HCT116 (cell line): Measurements from ENCODE around the gene DUSP28. TPM values are rescaled to one million over a fixed set of nuclear protein-coding genes. Genes with fewer than 3 reads are reported as not detected.

Experiments
- ATAC-seq: fragments of 200-7000 bp; cut with Tn5 transposase; 2 replicates; pipeline ENCODE4 v1.9.1; 2020; ENCODE audit warnings: mild to moderate bottlenecking, moderate library complexity
- BruUV-seq: library from RNA; stranded (reverse); fragments of 400-500 nt; replicated peaks from 2 replicates; lab custom pipeline; 2021; lab: Mats Ljungman, UMichigan
- CTCF ChIA-PET: fragments of 300-600 bp; sonication (Branson Sonifier 250); formaldehyde crosslinking; loops from one replicate; lab custom pipeline; 2021; ENCODE audit warnings: antibody characterized with exemption; lab: Charles Lee
- POLR2A ChIA-PET: fragments of 300-600, 350-600 bp; sonication (Branson Sonifier 250); formaldehyde crosslinking; loops from one replicate; lab custom pipeline; 2021; ENCODE audit warnings: antibody characterized with exemption; lab: Charles Lee
- RAD21 ChIA-PET, 2 experiments: fragments of 300-600 bp; sonication (Branson Sonifier 250); formaldehyde crosslinking; loops; one replicate each; lab custom pipeline; 2023; ENCODE audit warnings: low total read pairs in 2 of 2; ENCODE audit not compliant: uncharacterized antibody in 2 of 2, unreplicated experiment in 2 of 2, low non-redundant PET in 1 of 2; lab: Charles Lee
- DNase-seq: peaks from one replicate; pipeline ENCODE4 v3.0.0-alpha.2; 2010; ENCODE audit warnings: low read depth, low spot score
- H2AFZ ChIP-seq: fragments of 200-600 bp; shearing (Covaris generic), sonication (generic); 2 replicates; pipeline ENCODE4 v1.6.1; 2017; ENCODE audit warnings: low read depth, mixed run types, mixed read lengths, antibody characterized with exemption, low read length; ENCODE audit not compliant: poor library complexity, severe bottlenecking
- H3K27ac ChIP-seq: 2 replicates; pipeline ENCODE4 v1.5.1; 2012; ENCODE audit warnings: low read depth, low read length
- H3K27me3 ChIP-seq: fragments of 200-600 bp; sonication (generic); 2 replicates; pipeline ENCODE4 v1.6.1; 2016; ENCODE audit warnings: mixed run types, low read length, mixed read lengths; ENCODE audit not compliant: insufficient read depth
- H3K36me3 ChIP-seq, 2 experiments: fragments of 200-500 bp in 1 of 2; fragments of 200-600 bp in 1 of 2; sonication (Bioruptor generic) in 1 of 2; sonication (generic) in 1 of 2; 2 replicates each; pipeline versions ENCODE4 v1.5.1 to v1.6.1; 2014 to 2016; ENCODE audit warnings: low read length in 2 of 2, inconsistent platforms in 1 of 2, mixed read lengths in 1 of 2, mixed run types in 1 of 2; ENCODE audit not compliant: insufficient read depth in 2 of 2, control insufficient read depth in 1 of 2
- H3K4me1 ChIP-seq, 2 experiments: fragments of 200-600 bp in 1 of 2; sonication (generic) in 1 of 2; 2 replicates each; pipeline versions ENCODE4 v1.5.1 to v1.6.1; 2012 to 2017; ENCODE audit warnings: low read length in 2 of 2, inconsistent platforms in 1 of 2, mild to moderate bottlenecking in 1 of 2, mixed read lengths in 1 of 2, mixed run types in 1 of 2, moderate library complexity in 1 of 2; ENCODE audit not compliant: insufficient read depth in 2 of 2, control insufficient read depth in 1 of 2
- H3K4me2 ChIP-seq: fragments of 200-600 bp; sonication (generic); 2 replicates; pipeline ENCODE4 v1.6.1; 2017; ENCODE audit warnings: mixed run types, low read length, mixed read lengths
- H3K4me3 ChIP-seq, 2 experiments: fragments of 200-600 bp in 1 of 2; sonication (generic) in 1 of 2; replicated peaks in 1 of 2; 2 replicates each; pipeline ENCODE4 v1.5.1; 2011 to 2016; ENCODE audit warnings: low read length in 2 of 2, control low read depth in 1 of 2, low read depth in 1 of 2, mild to moderate bottlenecking in 1 of 2, mixed read lengths in 1 of 2, mixed run types in 1 of 2
- H3K79me2 ChIP-seq: fragments of 200-600 bp; sonication (generic); 2 replicates; pipeline ENCODE4 v1.6.1; 2017; ENCODE audit warnings: mild to moderate bottlenecking, mixed run types, low read length, moderate library complexity, mixed read lengths; ENCODE audit not compliant: insufficient read depth
- H3K9ac ChIP-seq: fragments of 200-600 bp; sonication (generic); 2 replicates; pipeline ENCODE4 v1.6.1; 2016; ENCODE audit warnings: low read length, mixed read lengths
- H3K9me2 ChIP-seq: fragments of 200-600 bp; sonication (generic), shearing (Covaris generic); 2 replicates; pipeline ENCODE4 v1.6.1; 2017; ENCODE audit warnings: mixed run types, mild to moderate bottlenecking, moderate library complexity; ENCODE audit not compliant: insufficient read depth
- H3K9me3 ChIP-seq, 2 experiments: fragments of 200-500 bp in 1 of 2; fragments of 200-600 bp in 1 of 2; sonication (Bioruptor generic) in 1 of 2; sonication (generic) in 1 of 2; 2 replicates each; pipeline ENCODE4 v1.6.1; 2014 to 2017; ENCODE audit warnings: low read length in 2 of 2, mixed read lengths in 2 of 2, inconsistent platforms in 1 of 2, low read depth in 1 of 2, mild to moderate bottlenecking in 1 of 2, mixed run types in 1 of 2, moderate library complexity in 1 of 2; ENCODE audit not compliant: control insufficient read depth in 1 of 2, insufficient read depth in 1 of 2
- H4K20me1 ChIP-seq: fragments of 200-600 bp; sonication (generic), shearing (Covaris generic); 2 replicates; pipeline ENCODE4 v1.6.1; 2017; ENCODE audit warnings: mixed run types, mild to moderate bottlenecking, moderate library complexity; ENCODE audit not compliant: insufficient read depth
- ATF3 ChIP-seq: IDR thresholded peaks from 2 replicates; pipeline ENCODE4 v1.6.1; 2012
- CTCF ChIP-seq, 3 experiments: fragments of 200-600 bp in 1 of 3; sonication (generic) in 1 of 3; IDR thresholded peaks in 2 of 3; conservative IDR thresholded peaks in 1 of 3; 2 replicates each; pipeline ENCODE4 v1.5.1; 2012 to 2017; ENCODE audit warnings: low read depth in 2 of 3, low read length in 2 of 3, antibody characterized with exemption in 1 of 3, borderline replicate concordance in 1 of 3, control low read depth in 1 of 3, mild to moderate bottlenecking in 1 of 3, mixed read lengths in 1 of 3, mixed run types in 1 of 3, moderate library complexity in 1 of 3; ENCODE audit not compliant: insufficient read depth in 1 of 3
- EZH2phosphoT487 ChIP-seq: fragments of 200-600 bp; IDR thresholded peaks from 2 replicates; pipeline ENCODE4 v1.6.1; 2018; ENCODE audit warnings: antibody characterized with exemption, borderline replicate concordance
- FOSL1 ChIP-seq: IDR thresholded peaks from 2 replicates; pipeline ENCODE4 v1.6.1; 2012; ENCODE audit warnings: low read depth
- RAD21 ChIP-seq: IDR thresholded peaks from 2 replicates; pipeline ENCODE4 v1.6.1; 2012; ENCODE audit warnings: low read depth, mild to moderate bottlenecking
- SRF ChIP-seq: IDR thresholded peaks from 2 replicates; pipeline ENCODE4 v1.6.1; 2012; ENCODE audit warnings: low read depth
- intact Hi-C: fragments of 100-400 bp; cut with micrococcal nuclease; formaldehyde crosslinking; loops from 2 replicates; pipeline ENCODE4 v1.10.0; 2022
- total RNA-seq: library from RNA; stranded (reverse); gene quantifications from one replicate; pipeline ENCODE4 v1.2.1, GENCODE V29; 2021; ENCODE audit not compliant: unreplicated experiment
- TF ChIP-seq, protein P1 (sequence below): IDR thresholded peaks from 2 replicates; pipeline ENCODE4 v1.6.1; 2012; ENCODE audit warnings: low read depth

Gene DUSP28
- total RNA-seq, 1 experiment from 2014 or later, result 5.6 TPM

GRCh38 chr2:240512666-240513535 is 47.3 kb upstream of the DUSP28 start:
- no peak for TF ChIP-seq ATF3
- DNase-seq (no peak), ATAC-seq (no peak)
- ChIA-PET CTCF (interaction anchor here (1.5 kb wide), 1 partner anchor 327 kb away, joined by 17 read pairs; no protein-coding TSS in a partner anchor), POLR2A (no interaction called here), RAD21 (no interaction called here)
- no peaks in the 10 kb centered on the region for H3K9me2 ChIP-seq
- BruUV-seq, result no TSS peak
- intact Hi-C loops, result loop anchor here (5.0 kb wide), 2 partner anchors 54 to 329 kb away; partner anchors contain the start of gene RNPEPL1
- H3K9me3 ChIP-seq, result no peaks in the 10 kb centered on the region
- H3K36me3 ChIP-seq, result no peaks in the 10 kb centered on the region; a peak in 1 of 4 replicates
- no peak overlapping the region for H3K4me3 ChIP-seq
- no peaks in the 10 kb centered on the region for H3K27me3 ChIP-seq
- H3K4me2 ChIP-seq, result no peak overlapping the region
- peaks cover 0 to 6% of the 10 kb centered on the region in 2 experiments; a peak in 2 of 4 replicates for H3K4me1 ChIP-seq
- no peak overlapping the region for H2AFZ ChIP-seq
- no peaks in the 10 kb centered on the region for H4K20me1 ChIP-seq
- no peak overlapping the region for H3K27ac ChIP-seq
- no peak overlapping the region for H3K9ac ChIP-seq
- no peaks in the 10 kb centered on the region for H3K79me2 ChIP-seq

- TF ChIP-seq CTCF (IDR thresholded peaks at IDR 0.05 in 2 of 3, conservative IDR thresholded peaks at IDR 0.05 in 1 of 3; ENCODE audit: borderline replicate concordance in 1 of 3, insufficient read depth in 1 of 3, low read depth in 2 of 3, low read length in 2 of 3) (peak; percentile 71 to 97 (median 96); a peak in 5 of 6 replicates), RAD21 (peak; percentile 92), FOSL1 (no peak), EZH2phosphoT487 (no peak), SRF (no peak)
- TF ChIP-seq, protein P1, sequence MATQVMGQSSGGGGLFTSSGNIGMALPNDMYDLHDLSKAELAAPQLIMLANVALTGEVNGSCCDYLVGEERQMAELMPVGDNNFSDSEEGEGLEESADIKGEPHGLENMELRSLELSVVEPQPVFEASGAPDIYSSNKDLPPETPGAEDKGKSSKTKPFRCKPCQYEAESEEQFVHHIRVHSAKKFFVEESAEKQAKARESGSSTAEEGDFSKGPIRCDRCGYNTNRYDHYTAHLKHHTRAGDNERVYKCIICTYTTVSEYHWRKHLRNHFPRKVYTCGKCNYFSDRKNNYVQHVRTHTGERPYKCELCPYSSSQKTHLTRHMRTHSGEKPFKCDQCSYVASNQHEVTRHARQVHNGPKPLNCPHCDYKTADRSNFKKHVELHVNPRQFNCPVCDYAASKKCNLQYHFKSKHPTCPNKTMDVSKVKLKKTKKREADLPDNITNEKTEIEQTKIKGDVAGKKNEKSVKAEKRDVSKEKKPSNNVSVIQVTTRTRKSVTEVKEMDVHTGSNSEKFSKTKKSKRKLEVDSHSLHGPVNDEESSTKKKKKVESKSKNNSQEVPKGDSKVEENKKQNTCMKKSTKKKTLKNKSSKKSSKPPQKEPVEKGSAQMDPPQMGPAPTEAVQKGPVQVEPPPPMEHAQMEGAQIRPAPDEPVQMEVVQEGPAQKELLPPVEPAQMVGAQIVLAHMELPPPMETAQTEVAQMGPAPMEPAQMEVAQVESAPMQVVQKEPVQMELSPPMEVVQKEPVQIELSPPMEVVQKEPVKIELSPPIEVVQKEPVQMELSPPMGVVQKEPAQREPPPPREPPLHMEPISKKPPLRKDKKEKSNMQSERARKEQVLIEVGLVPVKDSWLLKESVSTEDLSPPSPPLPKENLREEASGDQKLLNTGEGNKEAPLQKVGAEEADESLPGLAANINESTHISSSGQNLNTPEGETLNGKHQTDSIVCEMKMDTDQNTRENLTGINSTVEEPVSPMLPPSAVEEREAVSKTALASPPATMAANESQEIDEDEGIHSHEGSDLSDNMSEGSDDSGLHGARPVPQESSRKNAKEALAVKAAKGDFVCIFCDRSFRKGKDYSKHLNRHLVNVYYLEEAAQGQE, result no peak
- TF ChIP-seq, all 23 proteins: peak for 2
- DNase-seq (peak; percentile 29), ATAC-seq (peak; percentile 99)
- Histone ChIP-seq H3K9me2 (no peaks in the 10 kb centered on the region), H3K27me3 (no peaks in the 10 kb centered on the region), H3K4me1 (peaks cover 0 to 6% of the 10 kb centered on the region in 2 experiments; a peak in 2 of 4 replicates), H4K20me1 (no peaks in the 10 kb centered on the region), H3K9ac (no peak overlapping the region), H3K9me3 (no peaks in the 10 kb centered on the region), H3K36me3 (no peaks in the 10 kb centered on the region; a peak in 1 of 4 replicates), H3K79me2 (no peaks in the 10 kb centered on the region), H2AFZ (no peak overlapping the region), H3K4me3 (no peak overlapping the region), H3K27ac (no peak overlapping the region), H3K4me2 (no peak overlapping the region)
- BruUV-seq, result no TSS peak
- ChIA-PET POLR2A (interaction anchor here (1.0 kb wide), 1 partner anchor 52 kb away, joined by 4 read pairs; no protein-coding TSS in a partner anchor), RAD21 (interaction anchor here in 1 of 2 experiments (0.7 kb wide), 1 partner anchor 52 kb away, joined by 3 read pairs; no protein-coding TSS in a partner anchor), CTCF (interaction anchor here (0.8 to 1.5 kb wide), 6 partner anchors 17 to 327 kb away, joined by 3 to 17 read pairs (median 4); partner anchors contain the start of gene CAPN10)
- intact Hi-C loops, result loop anchor here (5.0 kb wide), 2 partner anchors 54 to 329 kb away; partner anchors contain the start of gene RNPEPL1
Observed at GRCh38 chr2:240513549-240514287, 46.4 kb upstream of the DUSP28 start.
